Neural cell (in vitro differentiated cells): ENCODE results near the gene SPATA9.

Experiments
- EP300 ChIP-seq: fragments of 450-650 bp; conservative IDR thresholded peaks from 2 replicates; pipeline ENCODE4 v1.6.1; 2014; ENCODE audit warnings: antibody characterized with exemption, mild to moderate bottlenecking, moderate library complexity; ENCODE audit not compliant: poor library complexity, severe bottlenecking
- POLR2AphosphoS5 ChIP-seq: IDR thresholded peaks from 2 replicates; pipeline ENCODE4 v1.6.1; 2012

DNA sequence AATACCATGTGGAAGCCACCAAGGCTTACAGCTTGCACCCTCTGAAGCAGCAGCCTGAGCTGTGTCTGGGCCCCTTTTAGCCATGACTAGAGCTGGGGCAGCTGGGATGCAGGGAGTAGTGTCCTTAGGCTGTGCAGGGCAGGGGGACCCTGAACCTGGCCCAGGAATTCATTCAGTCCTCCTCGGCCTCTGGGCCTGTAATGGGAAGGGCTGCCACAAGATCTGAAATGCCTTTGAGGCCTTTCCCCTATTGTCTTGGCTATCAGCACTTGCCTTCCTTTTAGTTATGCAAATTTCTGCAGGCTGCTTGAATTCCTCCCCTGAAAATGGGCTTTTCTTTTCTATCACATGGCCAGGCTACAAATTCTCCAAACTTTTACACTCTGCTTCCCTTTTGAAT, 53.9 kb downstream of the SPATA9 start:
- TF ChIP-seq POLR2AphosphoS5: no peak
- no peak for TF ChIP-seq EP300
